Measurements from ENCODE around the gene CARS2.

Gene CARS2

DNA sequence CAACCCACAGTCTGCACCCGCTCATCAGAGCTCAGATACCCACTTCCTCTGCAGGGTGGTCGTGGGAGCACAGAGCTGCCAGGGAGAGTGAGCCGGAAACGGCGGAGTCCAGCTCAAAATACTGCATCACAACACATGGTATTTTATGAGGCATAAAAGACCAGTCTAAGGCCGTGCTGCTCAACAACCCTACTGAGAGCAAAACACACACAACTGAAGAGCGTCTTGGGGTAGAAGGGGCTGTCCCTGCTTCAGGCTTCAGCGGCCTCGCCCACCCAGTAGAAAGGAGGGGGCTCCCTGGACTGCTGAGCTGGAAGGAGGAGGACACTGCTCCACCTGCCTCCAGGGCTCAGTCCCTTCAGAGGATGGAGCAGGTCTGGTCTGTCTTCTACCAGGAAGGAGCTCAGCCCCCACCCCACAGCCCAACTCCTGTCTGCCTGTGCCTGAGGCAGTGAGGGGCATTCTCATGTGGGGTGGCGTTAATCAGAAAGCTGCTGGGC lies 53.6 kb downstream of the CARS2 start:
- ATAC-seq (replicated peaks; ENCODE audit: extremely low read depth, poor library complexity, severe bottlenecking) (no peak), DNase-seq (ENCODE audit: low spot score in 2 of 2) (no peak)
- Mint-ChIP-seq H3K27ac (ENCODE audit: low read depth) (peak overlapping the region; percentile 70), H3K4me3 (no peak overlapping the region), H3K27me3 (no peaks in the 10 kb centered on the region), H3K9me3 (no peaks in the 10 kb centered on the region), H3K4me1 (peaks cover 7% of the 10 kb centered on the region), H3K36me3 (ENCODE audit: insufficient read depth) (peaks cover 19% of the 10 kb centered on the region)

DNA sequence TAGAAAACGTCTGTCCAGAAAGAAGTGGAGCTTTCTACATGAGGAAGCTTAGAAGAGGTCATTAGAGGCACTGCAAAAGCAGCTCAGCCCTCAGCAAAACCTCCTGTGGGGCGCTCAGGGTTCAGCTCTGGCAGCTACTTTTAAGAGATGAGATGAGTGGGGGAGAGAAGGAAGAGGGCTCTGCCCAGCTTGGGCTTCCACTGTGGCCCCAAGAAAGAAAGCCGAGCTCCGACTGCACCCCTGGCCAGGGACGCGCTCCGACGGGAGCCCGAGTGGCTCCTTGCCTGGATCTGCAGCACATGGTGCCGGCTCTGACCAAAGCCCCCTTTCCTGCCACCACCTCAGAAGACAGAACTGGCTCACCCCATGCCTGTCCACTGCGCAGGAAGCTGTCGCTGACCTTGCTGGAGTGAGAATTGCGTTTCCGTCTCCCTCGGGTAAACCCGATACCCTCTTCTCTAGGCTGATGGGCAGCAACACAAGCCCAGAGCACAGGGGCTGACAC lies 54.1 kb downstream of the CARS2 start:
- ATAC-seq (replicated peaks; ENCODE audit: extremely low read depth, poor library complexity, severe bottlenecking) (no peak), DNase-seq (ENCODE audit: low spot score in 2 of 2) (no peak)

DNA sequence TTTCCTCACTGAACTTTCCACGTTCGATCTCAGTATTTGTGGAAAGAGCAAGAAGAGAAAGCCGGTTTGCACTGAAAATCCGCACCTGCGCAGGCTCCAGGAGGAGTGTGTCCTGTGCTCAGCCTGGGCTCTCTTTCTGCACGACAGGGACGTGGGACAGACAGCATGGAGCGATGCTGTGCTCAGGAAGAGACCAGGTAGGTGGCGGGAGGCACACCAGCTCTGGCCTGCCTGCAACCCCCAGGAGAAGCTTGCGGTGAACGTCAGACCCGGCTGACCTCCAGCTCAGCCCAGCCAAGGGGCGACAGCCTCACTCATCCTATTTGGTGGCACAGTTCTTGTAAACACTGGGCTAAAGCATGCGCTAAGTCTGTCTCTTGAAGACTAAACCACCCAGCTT lies 54.6 kb downstream of the CARS2 start:
- peaks cover 19% of the 10 kb centered on the region for H3K36me3 Mint-ChIP-seq (ENCODE audit: insufficient read depth)
- DNase-seq (ENCODE audit: low spot score in 2 of 2) (no peak), ATAC-seq (replicated peaks; ENCODE audit: extremely low read depth, poor library complexity, severe bottlenecking) (no peak)
- peak overlapping the region; percentile 70 for H3K27ac Mint-ChIP-seq (ENCODE audit: low read depth)
- H3K9me3 Mint-ChIP-seq: no peaks in the 10 kb centered on the region
- no peak overlapping the region for H3K4me3 Mint-ChIP-seq
- H3K27me3 Mint-ChIP-seq: no peaks in the 10 kb centered on the region
- H3K4me1 Mint-ChIP-seq: peaks cover 5% of the 10 kb centered on the region

More for the DNA sequence above, 54.1 kb downstream of the CARS2 start:
- no peaks in the 10 kb centered on the region for H3K9me3 Mint-ChIP-seq
- peak overlapping the region; percentile 70 for H3K27ac Mint-ChIP-seq (ENCODE audit: low read depth)
- peaks cover 19% of the 10 kb centered on the region for H3K36me3 Mint-ChIP-seq (ENCODE audit: insufficient read depth)
- peaks cover 7% of the 10 kb centered on the region for H3K4me1 Mint-ChIP-seq
- H3K27me3 Mint-ChIP-seq: no peaks in the 10 kb centered on the region
- no peak overlapping the region for H3K4me3 Mint-ChIP-seq

DNA sequence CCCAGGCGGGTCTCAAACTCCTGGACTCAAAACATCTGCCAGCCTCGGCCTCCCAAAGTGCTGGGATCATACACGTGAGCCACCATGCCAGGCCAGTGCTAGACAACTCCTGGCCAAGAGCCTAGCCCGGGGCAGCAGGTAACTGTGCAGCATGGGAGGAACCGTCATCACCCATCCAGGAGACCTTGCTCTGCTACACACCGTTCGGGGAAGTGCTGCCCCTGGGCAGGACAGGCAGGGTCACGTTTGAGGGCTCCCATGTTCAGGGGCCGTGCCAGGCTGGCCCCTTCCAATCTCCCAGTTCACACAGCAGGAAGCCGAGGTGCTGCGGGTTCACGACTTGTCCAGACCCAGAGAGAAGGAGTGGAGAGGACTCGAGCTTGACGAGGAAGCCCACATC lies 55.5 kb downstream of the CARS2 start:
- H3K27ac Mint-ChIP-seq (ENCODE audit: low read depth): no peak overlapping the region
- peaks cover 21% of the 10 kb centered on the region for H3K36me3 Mint-ChIP-seq (ENCODE audit: insufficient read depth)
- ATAC-seq (replicated peaks; ENCODE audit: extremely low read depth, poor library complexity, severe bottlenecking) (no peak), DNase-seq (ENCODE audit: low spot score in 2 of 2) (no peak)
- no peaks in the 10 kb centered on the region for H3K4me1 Mint-ChIP-seq
- H3K9me3 Mint-ChIP-seq: no peaks in the 10 kb centered on the region
- H3K4me3 Mint-ChIP-seq: no peak overlapping the region
- no peaks in the 10 kb centered on the region for H3K27me3 Mint-ChIP-seq

DNA sequence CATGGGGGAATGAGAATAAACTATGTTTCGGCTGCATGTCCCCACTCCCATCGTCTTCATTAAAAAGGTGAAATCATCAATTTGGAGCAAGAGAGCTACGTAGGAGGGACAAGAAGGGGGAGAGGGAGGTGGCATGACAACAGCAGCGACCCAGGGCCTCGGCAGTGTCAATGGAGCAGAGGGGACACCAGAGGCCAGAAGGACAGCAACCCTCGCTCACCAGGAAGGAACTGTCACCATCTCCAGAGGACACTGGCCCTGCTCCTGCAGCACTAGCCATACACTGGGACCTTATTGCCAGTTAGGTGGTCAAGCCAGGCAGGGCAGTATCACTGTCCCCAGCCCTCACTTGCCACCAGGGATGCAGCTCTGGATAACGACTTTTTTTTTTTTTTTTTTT lies 56.4 kb downstream of the CARS2 start:
- no peaks in the 10 kb centered on the region for H3K4me1 Mint-ChIP-seq
- H3K27ac Mint-ChIP-seq (ENCODE audit: low read depth): no peak overlapping the region
- no peaks in the 10 kb centered on the region for H3K27me3 Mint-ChIP-seq
- DNase-seq (ENCODE audit: low spot score in 2 of 2) (no peak), ATAC-seq (replicated peaks; ENCODE audit: extremely low read depth, poor library complexity, severe bottlenecking) (no peak)
- no peak overlapping the region for H3K4me3 Mint-ChIP-seq
- peaks cover 21% of the 10 kb centered on the region for H3K36me3 Mint-ChIP-seq (ENCODE audit: insufficient read depth)
- H3K9me3 Mint-ChIP-seq: no peaks in the 10 kb centered on the region

DNA sequence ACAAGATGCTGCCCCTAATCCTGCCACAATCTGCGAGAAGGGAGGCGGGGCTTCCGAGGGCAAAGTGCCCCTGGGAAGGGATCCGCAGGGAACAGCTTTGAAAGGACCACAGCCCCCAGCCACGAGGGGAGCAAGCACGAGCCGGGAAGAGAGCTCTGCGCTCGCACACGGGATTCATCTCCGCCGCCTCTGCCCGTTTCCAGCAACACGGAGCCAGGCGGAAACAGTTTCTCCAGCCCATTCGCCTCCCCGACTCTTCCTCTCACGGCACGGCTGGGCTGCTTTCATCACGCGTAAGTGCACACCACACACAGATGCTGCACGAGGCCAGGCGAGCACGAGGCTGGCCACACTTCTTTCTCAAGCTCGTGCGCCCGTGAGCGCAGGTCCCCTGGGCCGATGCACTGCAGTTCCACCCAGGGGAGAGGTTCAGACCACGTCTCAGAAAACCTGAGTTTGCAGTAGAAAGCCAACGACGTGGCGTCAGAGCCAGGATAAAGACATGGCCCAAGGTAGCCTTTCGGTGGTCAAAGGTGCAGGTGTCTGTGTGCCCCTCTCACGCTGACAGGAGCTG lies 57.0 kb downstream of the CARS2 start:
- ATAC-seq (replicated peaks; ENCODE audit: extremely low read depth, poor library complexity, severe bottlenecking) (no peak), DNase-seq (ENCODE audit: low spot score in 2 of 2) (no peak)
- Mint-ChIP-seq H3K4me1 (no peaks in the 10 kb centered on the region), H3K27me3 (no peaks in the 10 kb centered on the region), H3K27ac (ENCODE audit: low read depth) (no peak overlapping the region), H3K36me3 (ENCODE audit: insufficient read depth) (peaks cover 19% of the 10 kb centered on the region), H3K4me3 (no peak overlapping the region), H3K9me3 (no peaks in the 10 kb centered on the region)

DNA sequence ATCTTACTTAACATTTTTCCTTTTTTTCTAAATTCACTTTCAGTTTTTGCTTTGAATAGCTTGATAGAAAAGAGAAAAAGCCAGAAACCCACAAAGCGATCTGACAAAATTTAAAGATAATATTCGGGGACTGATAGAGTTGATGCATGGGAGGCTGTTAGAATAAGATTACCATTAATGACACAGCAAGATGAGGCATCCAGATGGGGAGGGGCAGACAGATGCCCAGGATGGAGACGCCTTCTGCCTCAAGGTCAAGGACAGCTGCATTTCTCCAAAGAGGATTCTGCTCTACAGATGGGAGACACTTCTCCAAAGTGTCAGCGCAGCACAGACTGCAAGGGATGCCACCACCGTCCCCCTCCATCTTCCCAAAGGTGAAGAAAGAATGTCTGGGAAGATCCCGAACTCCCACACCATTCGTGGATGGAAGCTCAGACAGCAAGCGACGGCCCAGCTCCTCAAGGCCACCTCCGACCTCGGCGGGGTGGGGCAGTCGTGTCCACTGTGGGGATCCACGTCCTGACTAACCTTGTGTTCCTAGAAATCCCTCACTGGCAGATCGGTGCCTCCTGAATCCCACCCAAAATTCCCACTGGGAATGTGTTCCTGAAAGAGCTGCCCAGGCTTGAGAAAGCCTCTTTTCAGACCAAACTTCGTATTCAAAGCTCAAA lies 57.6 kb downstream of the CARS2 start:
- H3K9me3 Mint-ChIP-seq: no peaks in the 10 kb centered on the region
- no peaks in the 10 kb centered on the region for H3K27me3 Mint-ChIP-seq
- H3K4me1 Mint-ChIP-seq: no peaks in the 10 kb centered on the region
- peaks cover 16% of the 10 kb centered on the region for H3K36me3 Mint-ChIP-seq (ENCODE audit: insufficient read depth)
- DNase-seq (ENCODE audit: low spot score in 2 of 2): no peak
- no peak for ATAC-seq (replicated peaks; ENCODE audit: extremely low read depth, poor library complexity, severe bottlenecking)
- H3K4me3 Mint-ChIP-seq: no peak overlapping the region
- no peak overlapping the region for H3K27ac Mint-ChIP-seq (ENCODE audit: low read depth)

DNA sequence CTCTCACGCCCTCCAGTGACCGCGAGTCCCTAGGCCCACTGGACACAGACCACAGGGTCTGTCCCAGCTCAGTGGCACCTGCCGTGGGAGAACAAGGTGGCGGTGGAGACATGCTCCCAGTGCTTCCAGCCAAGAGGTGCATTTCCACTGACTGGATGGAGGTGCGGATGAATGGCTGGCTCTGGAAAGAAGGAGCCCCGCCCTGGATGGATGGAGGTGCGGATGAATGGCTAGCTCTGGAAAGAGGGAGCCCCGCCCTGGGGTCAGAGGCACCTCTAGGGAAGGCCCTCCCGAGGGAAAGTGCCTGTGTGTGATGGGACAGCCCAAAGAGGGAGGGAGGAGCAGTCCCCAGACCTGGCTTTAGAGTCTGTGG lies 58.6 kb downstream of the CARS2 start:
- ATAC-seq (replicated peaks; ENCODE audit: extremely low read depth, poor library complexity, severe bottlenecking): no peak
- Mint-ChIP-seq H3K9me3 (no peaks in the 10 kb centered on the region), H3K4me3 (no peak overlapping the region), H3K36me3 (ENCODE audit: insufficient read depth) (peaks cover 19% of the 10 kb centered on the region), H3K4me1 (no peaks in the 10 kb centered on the region), H3K27me3 (no peaks in the 10 kb centered on the region), H3K27ac (ENCODE audit: low read depth) (peak overlapping the region; percentile 69)
- no peak for DNase-seq (ENCODE audit: low spot score in 2 of 2)

DNA sequence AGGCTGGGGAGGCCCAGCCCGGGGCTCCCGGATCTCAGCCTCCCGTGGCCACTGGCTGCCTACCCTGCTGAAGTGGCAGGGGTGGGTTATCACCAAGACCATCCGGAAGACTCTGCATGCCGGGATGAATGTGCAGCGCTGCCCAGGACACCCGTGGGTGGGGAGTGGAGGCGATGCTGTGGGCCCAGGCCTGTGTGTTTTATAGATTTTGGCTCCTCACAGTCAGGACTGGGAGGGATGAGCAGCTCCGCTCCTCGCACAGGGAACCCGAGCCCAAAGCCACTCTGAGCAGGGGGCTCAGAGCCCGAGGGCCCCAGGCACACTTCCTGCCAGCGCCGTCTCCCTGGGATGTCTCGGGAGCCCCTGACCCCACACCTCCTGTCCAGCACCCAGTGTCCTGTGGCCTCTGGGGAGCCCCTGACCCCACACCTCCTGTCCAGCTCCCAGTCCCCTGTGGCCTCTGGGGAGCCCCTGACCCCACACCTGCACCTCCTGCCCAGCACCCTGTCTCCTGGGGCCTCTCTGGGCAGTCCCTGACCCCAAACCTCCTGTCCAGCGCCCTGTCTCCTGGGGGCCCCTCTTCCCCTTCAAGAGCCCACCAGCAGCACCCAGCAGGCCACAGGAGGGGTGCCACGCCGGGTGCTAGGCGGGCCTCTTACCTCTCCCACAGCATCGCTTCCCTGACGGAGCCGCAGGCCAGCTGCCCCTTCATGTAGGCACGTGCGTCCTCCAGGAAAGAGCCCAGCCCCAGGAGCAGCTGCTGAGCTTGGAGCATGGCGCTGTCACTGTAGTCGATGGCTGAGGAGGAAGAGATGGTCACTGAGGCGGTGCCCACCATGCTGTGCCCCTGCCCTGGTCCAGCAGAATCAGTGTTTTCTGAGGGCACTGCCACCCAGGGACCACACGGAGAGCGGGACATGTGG lies 59.2 kb downstream of the CARS2 start:
- ATAC-seq (replicated peaks; ENCODE audit: extremely low read depth, poor library complexity, severe bottlenecking): no peak
- Mint-ChIP-seq H3K36me3 (ENCODE audit: insufficient read depth) (peaks cover 20% of the 10 kb centered on the region), H3K4me3 (no peak overlapping the region)

DNA sequence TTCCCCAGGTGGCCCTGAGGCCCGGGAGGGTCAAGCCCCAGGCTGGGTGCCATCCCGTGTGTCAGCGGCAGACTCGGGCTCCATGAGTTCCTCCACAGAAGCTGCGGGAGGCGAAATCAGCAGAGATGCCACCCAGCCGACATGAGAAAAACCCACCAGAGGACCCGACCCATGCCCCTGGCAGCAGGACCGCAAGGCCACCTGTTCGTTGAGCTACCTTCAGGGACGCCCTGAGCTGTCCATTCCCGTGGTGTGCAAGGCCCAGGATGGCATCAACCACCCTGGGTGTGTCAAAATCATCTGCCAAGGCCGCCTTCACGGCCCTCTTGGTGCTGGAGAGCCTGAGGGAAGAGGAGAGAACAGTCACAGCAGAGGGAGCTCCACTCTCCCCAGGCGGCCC lies 60.2 kb downstream of the CARS2 start:
- ATAC-seq (replicated peaks; ENCODE audit: extremely low read depth, poor library complexity, severe bottlenecking): no peak
- no peaks in the 10 kb centered on the region for H3K4me1 Mint-ChIP-seq

More for the DNA sequence above, 59.2 kb downstream of the CARS2 start:
- Mint-ChIP-seq H3K27ac (ENCODE audit: low read depth) (peak overlapping the region; percentile 69), H3K4me1 (no peaks in the 10 kb centered on the region), H3K27me3 (no peaks in the 10 kb centered on the region), H3K9me3 (no peaks in the 10 kb centered on the region)
- DNase-seq (ENCODE audit: low spot score in 2 of 2): no peak

DNA sequence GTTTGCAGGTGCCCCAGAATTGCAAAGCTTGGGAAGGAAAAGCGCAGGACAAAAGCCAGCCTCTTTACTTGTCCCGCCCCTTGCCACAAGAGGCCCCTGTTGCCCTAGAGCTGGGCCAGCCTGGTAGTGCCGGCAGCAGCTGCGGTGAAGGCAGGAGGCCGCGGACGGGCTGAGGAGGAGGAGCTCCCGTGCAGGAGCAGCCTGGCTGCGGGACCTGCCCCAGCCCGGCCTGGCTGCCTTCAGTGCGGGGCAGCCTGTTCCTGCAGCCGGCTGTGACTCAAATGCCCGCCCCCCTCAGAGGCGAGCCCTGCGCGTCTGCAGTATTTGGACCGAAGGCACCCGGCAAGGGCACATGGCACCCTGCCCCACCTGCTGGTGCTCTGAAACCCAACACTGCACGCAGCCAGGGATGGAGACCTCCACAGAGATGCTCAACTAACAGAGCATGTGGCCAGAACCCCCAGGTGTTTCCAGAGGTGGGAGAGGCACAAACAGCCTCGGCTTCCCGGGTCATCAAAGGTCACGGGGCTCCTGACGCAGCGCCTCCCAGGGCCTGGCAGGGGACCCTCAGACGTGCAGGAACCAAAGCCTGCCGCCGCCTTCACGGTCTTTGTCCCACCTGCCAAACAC lies 60.9 kb downstream of the CARS2 start:
- H3K27me3 Mint-ChIP-seq: no peaks in the 10 kb centered on the region
- H3K4me1 Mint-ChIP-seq: no peaks in the 10 kb centered on the region
- no peak overlapping the region for H3K27ac Mint-ChIP-seq (ENCODE audit: low read depth)
- H3K9me3 Mint-ChIP-seq: no peaks in the 10 kb centered on the region
- no peak for ATAC-seq (replicated peaks; ENCODE audit: extremely low read depth, poor library complexity, severe bottlenecking)
- peaks cover 13% of the 10 kb centered on the region for H3K36me3 Mint-ChIP-seq (ENCODE audit: insufficient read depth)
- DNase-seq (ENCODE audit: low spot score in 2 of 2): peak; percentile 21 to 26
- no peak overlapping the region for H3K4me3 Mint-ChIP-seq

More for the DNA sequence above, 60.2 kb downstream of the CARS2 start:
- H3K9me3 Mint-ChIP-seq: no peaks in the 10 kb centered on the region
- H3K4me3 Mint-ChIP-seq: no peak overlapping the region
- no peak overlapping the region for H3K27ac Mint-ChIP-seq (ENCODE audit: low read depth)
- H3K36me3 Mint-ChIP-seq (ENCODE audit: insufficient read depth): peaks cover 13% of the 10 kb centered on the region
- DNase-seq (ENCODE audit: low spot score in 2 of 2): no peak
- no peaks in the 10 kb centered on the region for H3K27me3 Mint-ChIP-seq

DNA sequence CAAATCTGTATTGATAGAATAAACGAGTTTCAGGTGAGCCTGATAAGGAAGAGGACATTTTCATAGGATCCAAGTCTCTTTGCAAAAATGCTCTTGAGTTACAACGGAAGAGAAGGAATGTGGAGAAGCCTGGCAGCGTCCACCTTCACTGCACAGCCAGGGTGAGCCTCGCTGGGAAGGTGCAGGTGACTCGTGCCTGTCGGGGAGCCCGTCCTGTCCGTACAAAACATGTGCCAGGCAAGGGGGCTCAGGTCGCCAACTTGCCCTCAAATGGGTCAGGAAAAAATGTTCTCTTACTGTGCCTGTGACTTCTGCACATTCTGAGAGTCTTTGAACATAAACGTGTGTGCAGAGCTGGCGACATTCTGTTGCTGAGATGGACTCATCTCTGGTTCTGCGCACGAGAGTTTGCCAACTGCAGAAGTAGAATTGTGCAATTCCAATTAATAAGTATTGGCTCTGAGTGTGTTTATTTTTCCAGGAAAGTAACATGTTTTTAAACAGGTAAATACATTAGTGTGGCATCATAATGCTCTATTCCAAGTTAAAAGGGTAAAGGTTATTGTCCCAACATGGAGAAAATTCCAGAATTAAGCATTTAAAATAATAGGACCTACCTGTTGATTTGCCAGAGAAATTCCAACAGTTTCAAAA lies 62.0 kb downstream of the CARS2 start:
- Mint-ChIP-seq H3K4me1 (no peaks in the 10 kb centered on the region), H3K27ac (ENCODE audit: low read depth) (no peak overlapping the region), H3K9me3 (no peaks in the 10 kb centered on the region), H3K36me3 (ENCODE audit: insufficient read depth) (peaks cover 13% of the 10 kb centered on the region), H3K4me3 (no peak overlapping the region), H3K27me3 (no peaks in the 10 kb centered on the region)
- DNase-seq (ENCODE audit: low spot score in 2 of 2): no peak
- no peak for ATAC-seq (replicated peaks; ENCODE audit: extremely low read depth, poor library complexity, severe bottlenecking)
